H1 (cell line): Measurements from ENCODE around the gene RPS5. TPM values are rescaled to one million over a fixed set of nuclear protein-coding genes. Genes with fewer than 3 reads are reported as not detected.

Experiments used
- CTCF ChIA-PET: fragments of 300-600 bp; sonication (Branson Sonifier 250); formaldehyde crosslinking; loops from one replicate; lab custom pipeline; 2021; ENCODE audit not compliant: partially characterized antibody; lab: Charles Lee
- POLR2A ChIA-PET: fragments of 300-600 bp; sonication (Branson Sonifier 250); formaldehyde crosslinking; loops from one replicate; lab custom pipeline; 2021; ENCODE audit warnings: inconsistent platforms; ENCODE audit not compliant: partially characterized antibody; lab: Charles Lee
- DNase-seq, 2 experiments: peaks; one replicate each; pipeline versions ENCODE4 v3.0.0 to v3.0.0-alpha.2; 2010 to 2022; ENCODE audit warnings: low spot score in 2 of 2, low read depth in 1 of 2, mixed read lengths in 1 of 2
- FAIRE-seq: peaks from 2 replicates; lab custom pipeline; 2011; peaks lifted over from hg19 to GRCh38; lab: Jason Lieb, UNC
- H2AFZ ChIP-seq: 2 replicates; pipeline ENCODE4 v1.8.1; 2012; ENCODE audit warnings: low read length, inconsistent platforms
- H2AK5ac ChIP-seq: 2 replicates; pipeline ENCODE4 v1.6.1; 2013; ENCODE audit warnings: low read depth, low read length
- H2BK120ac ChIP-seq: replicated peaks from 2 replicates; pipeline ENCODE3; 2013; ENCODE audit warnings: low read depth, low read length, inconsistent platforms
- H2BK12ac ChIP-seq: 2 replicates; pipeline ENCODE4 v1.6.1; 2013; ENCODE audit warnings: low read depth, low read length
- H2BK15ac ChIP-seq: 2 replicates; pipeline ENCODE4 v1.6.1; 2013; ENCODE audit warnings: low read length
- H2BK20ac ChIP-seq: 2 replicates; pipeline ENCODE4 v1.6.1; 2013; ENCODE audit warnings: low read length
- H2BK5ac ChIP-seq: 2 replicates; pipeline ENCODE4 v1.6.1; 2013; ENCODE audit warnings: low read depth, low read length
- H3K14ac ChIP-seq: 2 replicates; pipeline ENCODE4 v1.6.1; 2013; ENCODE audit warnings: inconsistent platforms; ENCODE audit not compliant: insufficient read length
- H3K18ac ChIP-seq: 2 replicates; pipeline ENCODE4 v1.6.1; 2013; ENCODE audit warnings: low read length; ENCODE audit errors: extremely low read depth
- H3K23ac ChIP-seq: 2 replicates; pipeline ENCODE4 v1.6.1; 2013; ENCODE audit warnings: inconsistent platforms; ENCODE audit not compliant: insufficient read length
- H3K23me2 ChIP-seq: 2 replicates; pipeline ENCODE4 v1.6.1; 2013; ENCODE audit warnings: low read depth, low read length
- H3K27ac ChIP-seq: 2 replicates; pipeline ENCODE4 v1.6.1; 2011; ENCODE audit warnings: low read depth, low read length, inconsistent platforms
- H3K27me3 ChIP-seq, 4 experiments: replicated peaks in 1 of 4; 1 replicate in 1 of 4; 2 replicates in 3 of 4; pipeline versions ENCODE4 v1.6.1 to v1.8.1; 2011 to 2013; ENCODE audit warnings: low read length in 3 of 4, mild to moderate bottlenecking in 3 of 4, inconsistent platforms in 2 of 4, mixed read lengths in 2 of 4, moderate library complexity in 1 of 4; ENCODE audit not compliant: control insufficient read depth in 3 of 4, insufficient read depth in 3 of 4; ENCODE audit errors: extremely low read depth in 1 of 4
- H3K36me3 ChIP-seq, 4 experiments: 2 replicates each; pipeline versions ENCODE4 v1.6.1 to v1.8.1; 2011 to 2013; ENCODE audit warnings: mild to moderate bottlenecking in 4 of 4, low read length in 3 of 4, moderate library complexity in 2 of 4, control low read depth in 1 of 4, inconsistent platforms in 1 of 4; ENCODE audit not compliant: insufficient read depth in 4 of 4, control insufficient read depth in 2 of 4
- H3K4ac ChIP-seq: replicated peaks from 2 replicates; pipeline ENCODE3; 2013; ENCODE audit warnings: low read length, low read depth, mixed read lengths, inconsistent platforms; ENCODE audit not compliant: insufficient read length
- H3K4me1 ChIP-seq, 4 experiments: replicated peaks in 1 of 4; 1 replicate in 1 of 4; 2 replicates in 3 of 4; pipeline versions ENCODE4 v1.6.1 to v1.8.1; 2011 to 2013; ENCODE audit warnings: low read length in 3 of 4, inconsistent platforms in 2 of 4, mixed read lengths in 1 of 4; ENCODE audit not compliant: insufficient read depth in 4 of 4, control insufficient read depth in 3 of 4
- H3K4me2 ChIP-seq, 2 experiments: 2 replicates each; pipeline versions ENCODE4 v1.6.1 to v1.8.1; 2011 to 2013; ENCODE audit warnings: low read depth in 2 of 2, low read length in 2 of 2, control low read depth in 1 of 2, inconsistent platforms in 1 of 2, mild to moderate bottlenecking in 1 of 2; ENCODE audit not compliant: insufficient read depth in 1 of 2
- H3K4me3 ChIP-seq, 4 experiments: fragments of 200-600, 300-600 bp in 1 of 4; sonication (generic), shearing (Covaris generic), sonication (Bioruptor Twin) in 1 of 4; 2 replicates each; pipeline versions ENCODE4 v1.5.1 to v1.8.1; 2011 to 2016; ENCODE audit warnings: low read length in 4 of 4, low read depth in 3 of 4, control low read depth in 2 of 4, inconsistent platforms in 2 of 4, mild to moderate bottlenecking in 2 of 4, mixed read lengths in 1 of 4, moderate library complexity in 1 of 4; ENCODE audit not compliant: insufficient read depth in 2 of 4; ENCODE audit errors: extremely low read depth in 1 of 4
- H3K56ac ChIP-seq: replicated peaks from 2 replicates; pipeline ENCODE3; 2013; ENCODE audit warnings: low read depth, mild to moderate bottlenecking, mixed read lengths, low read length, inconsistent platforms; ENCODE audit not compliant: insufficient read length
- H3K79me1 ChIP-seq: 2 replicates; pipeline ENCODE4 v1.6.1; 2013; ENCODE audit warnings: low read depth, low read length, control low read depth
- H3K79me2 ChIP-seq, 2 experiments: 2 replicates each; pipeline versions ENCODE4 v1.6.1 to v1.8.1; 2012 to 2013; ENCODE audit warnings: low read length in 2 of 2, mild to moderate bottlenecking in 2 of 2, inconsistent platforms in 1 of 2; ENCODE audit not compliant: insufficient read depth in 2 of 2, control insufficient read depth in 1 of 2
- H3K9ac ChIP-seq, 4 experiments: replicated peaks in 1 of 4; 1 replicate in 1 of 4; 2 replicates in 3 of 4; pipeline versions ENCODE4 v1.6.1 to v1.8.1; 2011 to 2013; ENCODE audit warnings: low read depth in 3 of 4, low read length in 3 of 4, control low read depth in 2 of 4, mild to moderate bottlenecking in 2 of 4, moderate library complexity in 2 of 4, inconsistent platforms in 1 of 4; ENCODE audit errors: extremely low read depth in 1 of 4
- H3K9me3 ChIP-seq, 2 experiments: 2 replicates each; pipeline versions ENCODE4 v1.6.1 to v1.8.1; 2012 to 2013; ENCODE audit warnings: mild to moderate bottlenecking in 2 of 2, moderate library complexity in 2 of 2, control low read depth in 1 of 2, inconsistent platforms in 1 of 2, low read depth in 1 of 2, low read length in 1 of 2, mixed read lengths in 1 of 2; ENCODE audit not compliant: insufficient read depth in 2 of 2
- H4K20me1 ChIP-seq, 2 experiments: replicated peaks in 1 of 2; 2 replicates each; pipeline versions ENCODE3 to v1.8.1; 2011 to 2013; ENCODE audit warnings: inconsistent platforms in 2 of 2, low read length in 2 of 2, mild to moderate bottlenecking in 1 of 2; ENCODE audit not compliant: insufficient read depth in 2 of 2, control insufficient read depth in 1 of 2
- H4K5ac ChIP-seq: 2 replicates; pipeline ENCODE4 v1.6.1; 2013; ENCODE audit warnings: low read length, low read depth, mixed read lengths, inconsistent platforms; ENCODE audit not compliant: insufficient read length
- H4K8ac ChIP-seq: 2 replicates; pipeline ENCODE4 v1.8.0; 2013; ENCODE audit warnings: mild to moderate bottlenecking, moderate library complexity, low read length, inconsistent platforms; ENCODE audit not compliant: insufficient read depth; ENCODE audit errors: extremely low read depth
- H4K91ac ChIP-seq: replicated peaks from 2 replicates; pipeline ENCODE3; 2013; ENCODE audit warnings: low read length, mixed read lengths, inconsistent platforms; ENCODE audit not compliant: insufficient read length
- CBX5 ChIP-seq: fragments of 300-800, 300-1000 bp; sonication (generic); IDR thresholded peaks from 2 replicates; pipeline ENCODE4 v1.7.1; 2016; ENCODE audit warnings: antibody characterized with exemption, low read length, low read depth
- WGBS, 2 experiments: shearing (Covaris generic) in 1 of 2; methylation state at CpG; one replicate each; pipeline versions ENCODE4 v1.1.6 to v1.1.7; 2013 to 2015; ENCODE audit warnings: low lambda C conversion rate in 2 of 2, mixed read lengths in 2 of 2, inconsistent platforms in 1 of 2, low coverage in 1 of 2, missing lambda C conversion rate in 1 of 2; ENCODE audit not compliant: insufficient replicate concordance in 2 of 2, insufficient coverage in 1 of 2, insufficient read length in 1 of 2; ENCODE audit errors: extremely low coverage in 1 of 2, missing lambda C conversion rate in 1 of 2; 5-methylcytosine and 5-hydroxymethylcytosine counted together
- polyA plus RNA-seq, 7 experiments: library from polyadenylated mRNA; depleted of rRNA in 3 of 7; stranded (reverse) in 5 of 7; unstranded in 2 of 7; fragments of >200 nt in 5 of 7; fragments of 200-250 nt in 2 of 7; gene quantifications; 1 replicate in 5 of 7; 2 replicates in 1 of 7; 4 replicates in 1 of 7; pipeline versions ENCODE4 v1.2.1 to v1.2.3, GENCODE V29; 2011 to 2013; ENCODE audit warnings: missing spikeins in 2 of 7, mixed read lengths in 2 of 7
- total RNA-seq: library from RNA; stranded (reverse); fragmentation: NEBNext Ultra II Directional; extraction: Animal tissue kit (Norgen Biotek cat#: 25700); gene quantifications from 2 replicates; pipeline ENCODE4 v1.2.1, GENCODE V29; 2021

The RPS5 gene
- total and polyA plus RNA-seq, 2 of the 8 experiments (the other 6 are each of a cell fraction or from before 2014, with no cell fraction given): 1,557 to 5,731 TPM

- Histone ChIP-seq H2BK15ac (no peak overlapping the region), H3K27ac (no peak overlapping the region), H2AFZ (no peak overlapping the region)
- no peak for TF ChIP-seq CBX5
- TF ChIP-seq, all 59 proteins: peak for 0
- no peak overlapping the region for H3K23ac ChIP-seq
- H3K79me2 ChIP-seq: no peaks in the 10 kb centered on the region
- POLR2A ChIA-PET: interaction anchor here (1.0 to 11.4 kb wide), 4 partner anchors 10 to 203 kb away, joined by 3 to 102 read pairs (median 6); partner anchors contain the start of genes CHMP2A, RNF225 and ZNF497
- WGBS, 2 experiments: 89% methylated on average over 23 of the region's 23 CpGs; no CpG with 5 or more reads in 1 of the 2 experiments
- no peak overlapping the region for H4K91ac ChIP-seq
- H3K4me3 ChIP-seq: no peak overlapping the region
- H3K36me3 ChIP-seq: no peaks in the 10 kb centered on the region
- no peak overlapping the region for H2BK12ac ChIP-seq
- H3K18ac ChIP-seq: no peak overlapping the region
- no peaks in the 10 kb centered on the region for H3K79me1 ChIP-seq
- no peak overlapping the region for H4K5ac ChIP-seq
- H2AK5ac ChIP-seq: no peak overlapping the region
- H3K9me3 ChIP-seq: no peaks in the 10 kb centered on the region
- FAIRE-seq: no peak
- DNase-seq: no peak
- no peak overlapping the region for H3K14ac ChIP-seq
- H2BK120ac ChIP-seq: no peak overlapping the region
- no peaks in the 10 kb centered on the region; a peak in 1 of 7 replicates for H3K4me1 ChIP-seq
- no peak overlapping the region for H3K56ac ChIP-seq
- H2BK5ac ChIP-seq: no peak overlapping the region
- CTCF ChIA-PET: interaction anchor here (1.0 to 2.9 kb wide), 5 partner anchors 12 to 162 kb away, joined by 3 to 14 read pairs (median 4); no protein-coding TSS in a partner anchor
- 0 out of 2 replicates have a peak overlapping the region, but pooled peaks have one; percentile 16 for H4K8ac ChIP-seq
- H3K9ac ChIP-seq: no peak overlapping the region
- peaks cover 6% of the 10 kb centered on the region for H3K23me2 ChIP-seq
- peaks cover 0 to 3% of the 10 kb centered on the region in 2 experiments for H4K20me1 ChIP-seq
- no peak overlapping the region for H3K4me2 ChIP-seq
- no peaks in the 10 kb centered on the region for H3K27me3 ChIP-seq
- no peak overlapping the region for H2BK20ac ChIP-seq
- no peak overlapping the region for H3K4ac ChIP-seq
Measured at GRCh38 chr19:58351990-58352755, 34.9 kb upstream of the RPS5 start.
